GM21723 (cell line): Measurements from ENCODE around the gene TPST2.

Experiments used
- ATAC-seq: cut with Tn5 transposase; IDR thresholded peaks from one replicate; pipeline ENCODE4 v1.9.1; 2021; ENCODE audit warnings: mild to moderate bottlenecking, moderate library complexity; ENCODE audit not compliant: unreplicated experiment

TPST2 gene

DNA sequence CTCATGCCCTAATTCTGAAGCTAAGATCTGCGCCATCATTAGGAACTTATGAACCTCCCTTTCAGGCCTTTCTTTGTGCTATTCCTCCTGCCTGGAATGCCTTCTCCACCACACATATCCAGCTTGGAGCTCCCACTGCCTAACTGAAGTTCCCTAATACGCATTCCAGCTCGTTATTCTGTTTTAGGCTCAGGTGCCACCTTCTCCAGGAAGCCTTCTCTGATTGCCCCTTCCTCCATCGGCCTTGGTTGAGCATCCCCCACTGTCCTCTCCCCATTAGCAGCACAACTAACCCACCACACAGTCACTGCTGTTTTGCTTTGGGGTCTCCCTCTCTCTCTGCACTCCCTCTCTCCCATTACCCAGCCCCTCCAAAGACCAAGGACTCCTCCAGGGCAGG lies 22.7 kb upstream of the TPST2 start:
- ATAC-seq = no peak

DNA sequence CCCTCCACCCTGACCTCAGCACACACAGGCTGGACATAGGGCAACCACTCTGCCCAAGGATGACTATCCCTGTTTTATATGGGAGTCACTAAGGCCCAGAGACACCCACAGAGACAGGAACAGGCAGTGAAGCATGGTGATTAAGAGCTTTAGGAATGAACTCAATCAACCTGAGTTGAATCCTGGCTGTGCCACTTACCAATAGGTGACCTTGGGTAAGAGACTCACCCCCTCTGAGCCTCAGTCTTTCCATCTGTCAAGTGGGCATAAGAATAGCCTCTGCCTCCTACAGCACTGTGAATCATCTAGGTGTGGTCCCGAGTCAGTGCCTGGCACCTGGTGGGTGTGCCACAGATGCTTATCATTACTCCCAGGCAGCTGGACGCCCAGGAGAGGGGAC lies 21.1 kb upstream of the TPST2 start:
- ATAC-seq = no peak

DNA sequence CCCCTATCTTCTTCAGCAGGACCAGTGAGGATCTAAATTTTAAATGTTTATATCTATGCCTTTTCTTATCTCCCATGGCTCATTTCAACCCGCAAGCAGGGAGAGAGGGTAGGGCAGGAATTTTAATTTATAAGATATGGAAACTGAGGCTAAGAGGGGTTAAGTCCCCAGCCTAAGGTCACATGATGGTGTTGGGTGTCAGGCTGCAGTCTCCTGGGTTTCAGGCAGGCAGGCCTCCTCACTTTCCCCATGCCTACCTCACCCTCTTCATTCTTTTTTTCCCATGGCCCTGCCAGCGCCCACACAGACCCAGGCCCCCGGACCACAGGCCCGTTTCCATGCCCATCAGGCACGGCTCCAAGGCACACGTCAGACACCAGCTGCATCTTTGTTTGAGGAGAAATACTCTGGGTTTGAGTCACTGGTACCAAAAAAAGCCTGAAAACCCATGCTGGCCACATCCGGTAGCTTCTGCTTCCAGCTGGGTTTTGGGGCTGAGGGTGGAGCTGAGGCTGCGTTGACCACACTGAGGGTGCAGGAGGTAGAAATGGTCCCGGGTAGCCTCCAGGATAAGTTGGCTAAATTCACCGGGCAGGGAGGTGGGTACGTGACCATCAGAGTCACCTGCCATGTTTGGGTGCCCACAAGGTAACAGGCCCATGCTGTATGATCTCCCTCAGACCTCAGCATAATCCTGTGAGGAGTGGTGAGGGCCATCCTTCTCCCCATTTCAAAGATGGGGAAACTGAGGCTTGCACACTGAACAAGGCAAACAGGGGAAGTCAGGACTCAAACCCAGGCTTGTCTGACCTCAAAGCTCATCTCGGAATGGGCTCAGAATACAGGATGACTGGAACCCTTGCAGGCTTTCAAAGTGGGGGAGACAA lies 20.4 kb upstream of the TPST2 start:
- ATAC-seq = peak; percentile 80

DNA sequence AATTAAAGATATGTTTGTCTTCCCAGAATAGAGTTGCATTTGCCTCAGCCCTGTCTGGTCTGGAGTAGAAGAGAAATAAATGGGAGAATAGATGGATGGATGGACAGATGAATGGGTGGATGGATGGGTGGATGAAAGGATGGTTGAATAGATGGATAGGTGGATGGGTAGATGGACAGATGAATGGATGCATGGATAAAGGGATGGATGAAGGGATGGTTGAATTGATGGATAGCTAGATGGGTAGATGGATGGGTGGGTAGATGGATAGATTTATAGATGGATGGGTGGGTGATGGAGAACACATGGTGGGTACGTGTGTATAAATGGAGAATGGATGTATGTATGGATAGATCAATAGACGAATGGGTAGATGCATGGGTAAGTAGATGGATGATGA lies 19.4 kb upstream of the TPST2 start:
- no peak for ATAC-seq

DNA sequence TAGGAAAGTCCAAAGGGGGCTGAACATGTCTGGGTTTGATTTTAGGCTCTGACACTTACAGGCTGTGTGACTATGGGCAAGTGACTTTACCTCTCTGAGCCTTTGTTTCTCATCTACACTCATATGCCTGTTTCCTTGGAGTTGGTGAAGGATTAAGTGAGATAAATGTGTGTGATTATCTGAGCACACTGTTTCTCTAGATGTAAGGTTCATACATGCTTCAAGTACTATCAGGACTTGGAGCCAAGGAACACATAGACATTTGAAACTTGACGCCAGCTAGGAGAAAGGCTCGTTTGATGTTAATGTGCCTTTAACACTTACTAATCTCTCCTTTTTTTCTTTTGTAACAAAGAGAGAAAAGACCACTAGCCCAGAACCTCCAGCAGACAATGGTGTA lies 18.2 kb upstream of the TPST2 start:
- no peak for ATAC-seq

DNA sequence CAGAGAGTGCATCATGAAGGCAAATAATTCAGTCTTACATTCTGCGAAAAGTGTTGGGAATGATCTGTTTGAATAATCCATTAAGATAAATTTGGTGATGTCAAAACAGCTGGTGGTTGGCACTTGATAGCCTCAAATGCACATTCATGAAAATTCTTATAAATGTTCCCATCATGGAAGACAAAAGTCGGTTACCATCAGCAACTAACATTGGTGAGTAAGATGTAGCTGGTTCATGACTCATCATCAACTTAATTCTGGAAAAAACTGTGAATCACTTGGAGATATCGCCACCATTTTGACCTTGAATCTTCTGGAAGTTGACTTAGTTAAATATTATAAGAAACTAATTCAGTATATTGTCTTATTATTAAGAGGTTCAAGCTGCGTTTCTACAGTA lies 16.7 kb upstream of the TPST2 start:
- no peak for ATAC-seq

DNA sequence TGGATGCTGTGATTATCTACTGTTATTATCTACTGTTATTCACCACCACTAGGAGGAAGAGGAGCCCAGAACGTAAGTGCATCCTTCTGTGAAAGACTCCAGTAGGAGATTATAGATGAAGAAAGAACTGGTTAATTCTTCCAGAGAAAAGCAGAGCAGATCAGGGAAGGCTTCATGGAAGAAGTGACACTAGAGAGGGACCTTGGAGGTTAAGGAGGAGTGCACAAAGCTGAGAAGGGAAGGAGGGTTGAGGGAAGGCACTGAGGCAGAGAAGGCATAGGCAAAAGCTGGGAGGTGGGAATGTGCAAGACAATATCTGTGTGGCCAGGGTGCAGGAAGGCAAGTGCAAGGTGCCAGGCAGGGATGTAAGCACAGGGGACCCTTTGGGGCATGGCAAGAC lies 14.4 kb upstream of the TPST2 start:
- no peak for ATAC-seq

DNA sequence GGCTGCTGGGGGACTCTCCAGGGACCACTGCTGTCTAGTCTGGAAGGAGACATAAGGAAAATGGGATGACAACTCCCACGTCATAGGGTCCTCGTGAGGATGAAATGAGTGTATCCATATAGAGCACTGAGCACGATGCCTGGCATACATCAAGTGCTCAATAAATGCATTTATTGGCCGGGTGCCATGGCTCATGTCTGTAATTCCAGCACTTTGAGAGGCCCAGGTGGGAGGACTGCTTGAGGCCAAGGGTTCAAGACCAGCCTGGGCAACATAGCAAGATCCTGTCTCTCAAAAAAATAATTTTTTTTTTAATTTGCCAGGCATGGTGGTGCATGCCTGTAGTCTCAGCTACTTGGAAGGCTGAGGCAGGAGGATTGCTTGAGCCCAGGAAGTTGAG lies 12.2 kb upstream of the TPST2 start:
- no peak for ATAC-seq

DNA sequence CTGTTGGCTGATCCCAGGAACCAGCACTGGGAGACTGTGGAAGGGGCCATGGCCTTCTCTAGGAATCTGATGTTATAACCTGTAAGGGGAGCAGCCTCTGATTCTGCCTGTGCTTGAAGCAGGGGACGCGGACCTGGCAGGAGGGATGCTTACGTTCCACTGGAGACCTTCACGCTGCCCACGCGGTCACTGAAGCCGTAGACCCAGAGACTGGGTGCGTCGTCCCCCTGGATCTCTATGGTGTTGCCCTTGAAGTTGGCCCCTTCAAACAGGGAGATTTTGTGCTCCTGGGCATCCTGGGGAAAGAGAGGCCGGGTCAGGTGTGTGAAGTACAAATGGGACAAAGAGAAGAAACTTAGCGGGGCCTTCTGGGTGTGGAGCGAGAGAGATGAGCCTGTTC lies 11.8 kb upstream of the TPST2 start:
- ATAC-seq = no peak

DNA sequence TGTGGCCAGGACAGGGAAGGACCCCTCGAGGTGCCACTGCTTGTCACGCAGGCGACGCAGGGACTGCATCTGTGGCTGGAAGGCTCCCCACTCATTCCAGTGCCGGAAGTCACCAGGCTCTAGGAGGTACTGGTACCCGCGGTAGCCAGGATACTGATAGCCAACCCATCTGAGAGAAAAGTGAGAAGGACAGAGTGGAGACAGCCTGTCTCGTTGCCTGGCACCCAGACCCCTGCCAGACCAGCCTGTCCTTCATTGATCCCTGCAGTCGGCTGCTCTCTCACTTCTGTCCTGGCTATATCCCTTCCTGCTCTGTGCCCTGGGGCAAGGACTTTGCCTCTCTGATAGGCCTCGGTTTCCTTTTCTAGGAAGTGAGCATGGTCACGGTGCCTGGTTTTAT lies 9.6 kb upstream of the TPST2 start:
- ATAC-seq = no peak

DNA sequence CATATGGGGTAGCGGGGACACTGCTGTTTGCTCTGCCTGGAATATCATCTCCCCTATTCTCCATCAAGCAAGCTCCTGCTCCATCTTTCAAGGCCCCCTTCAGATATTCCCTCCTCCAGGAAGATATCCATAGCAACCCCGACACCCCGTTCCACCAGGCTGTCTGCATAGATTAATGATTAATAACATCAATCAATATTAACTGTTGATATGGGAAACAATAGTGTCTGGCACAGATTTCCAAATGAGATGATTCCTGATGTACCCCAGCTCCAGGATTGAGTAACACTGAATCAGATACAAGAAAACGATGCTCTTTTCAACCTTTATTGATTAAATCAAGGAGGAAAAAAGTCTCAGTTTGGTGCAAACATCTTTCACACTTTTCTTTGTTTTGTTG lies 7.5 kb upstream of the TPST2 start:
- ATAC-seq = no peak

DNA sequence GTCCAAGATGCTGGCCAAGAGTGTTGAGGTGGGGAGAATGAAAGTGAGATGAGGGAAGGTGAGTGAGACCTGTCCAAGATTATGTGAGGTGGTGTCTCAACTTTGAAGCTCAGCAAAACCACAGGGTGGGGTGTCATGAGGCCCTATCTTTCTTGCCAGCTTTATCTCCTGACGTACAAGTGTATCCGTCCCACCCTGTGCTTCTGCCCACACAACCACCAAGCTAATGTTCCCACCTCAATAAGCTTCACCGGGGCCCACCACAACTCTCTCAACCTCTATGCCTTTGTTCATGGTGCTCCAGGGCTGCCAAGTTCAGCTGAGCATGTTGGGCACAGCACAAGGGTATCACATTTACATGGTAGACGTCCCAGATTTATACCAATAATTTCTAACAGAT lies 7.1 kb upstream of the TPST2 start:
- no peak for ATAC-seq

DNA sequence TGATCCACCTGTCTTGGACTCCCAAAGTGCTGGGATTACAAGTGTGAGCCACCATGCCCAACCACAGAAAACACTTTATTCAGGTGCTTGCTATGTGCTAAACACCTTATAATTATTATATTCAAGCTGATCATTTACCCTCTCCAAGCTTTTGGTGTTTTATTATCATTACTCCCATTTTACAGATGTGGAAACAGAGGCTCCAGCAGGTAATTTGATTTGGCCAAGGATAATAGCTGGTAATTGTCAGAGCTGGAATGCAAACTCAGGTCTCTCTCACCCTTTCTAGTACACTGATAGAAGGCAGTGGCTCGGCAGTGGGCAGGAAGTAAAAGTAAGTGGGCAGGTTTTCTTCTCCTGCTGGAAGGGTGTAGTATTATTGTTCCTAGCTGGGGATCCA lies 3.8 kb upstream of the TPST2 start:
- ATAC-seq = no peak

DNA sequence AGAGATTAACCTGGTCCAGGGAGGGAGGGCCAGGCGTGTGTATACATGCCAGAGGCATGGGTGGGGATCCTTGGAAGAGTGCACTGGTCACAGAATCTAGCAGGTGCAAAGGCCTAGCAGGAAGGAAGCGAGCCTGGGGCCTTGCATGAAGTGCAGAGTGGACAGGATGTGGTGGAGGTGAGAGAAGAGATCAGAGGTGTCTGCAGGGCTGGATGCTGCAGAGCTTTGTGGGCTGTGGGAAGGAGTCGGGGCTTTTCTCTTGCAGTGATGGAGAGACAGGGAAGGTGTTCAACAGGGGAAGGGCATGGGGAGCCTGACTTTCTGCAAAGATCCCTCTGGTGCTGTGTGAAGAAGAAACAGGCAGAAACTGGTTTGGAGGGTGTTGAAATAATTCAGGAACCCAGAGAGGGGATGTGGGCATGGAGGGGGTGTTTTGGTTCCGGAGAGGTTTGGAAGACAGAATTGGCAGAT lies 2.5 kb upstream of the TPST2 start:
- ATAC-seq = peak; percentile 68

DNA sequence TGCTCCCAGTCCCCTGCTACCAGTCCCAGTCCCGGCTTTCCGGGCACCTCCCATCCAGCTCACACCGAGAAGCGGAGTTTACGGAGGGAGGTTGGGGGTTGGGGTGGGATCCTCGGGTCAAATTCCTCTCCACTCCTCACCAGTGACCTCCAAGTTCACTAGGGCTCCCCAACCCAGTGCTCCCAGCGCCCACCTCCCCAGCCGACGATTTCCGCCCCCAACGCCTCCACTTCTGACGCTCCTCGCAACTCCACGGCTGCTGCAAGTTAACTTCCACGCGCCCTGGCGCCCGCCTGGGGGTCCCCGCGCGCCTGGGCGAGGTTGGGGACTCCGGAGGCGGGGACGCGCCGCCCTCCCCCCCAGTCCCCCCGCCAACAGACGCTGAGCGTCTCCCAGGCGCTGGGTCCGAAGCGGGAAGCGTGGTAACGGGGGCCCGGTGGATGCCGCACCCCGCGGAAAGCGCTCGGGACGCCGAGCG lies 526 bp downstream of the TPST2 start:
- peak; percentile 17 for ATAC-seq

DNA sequence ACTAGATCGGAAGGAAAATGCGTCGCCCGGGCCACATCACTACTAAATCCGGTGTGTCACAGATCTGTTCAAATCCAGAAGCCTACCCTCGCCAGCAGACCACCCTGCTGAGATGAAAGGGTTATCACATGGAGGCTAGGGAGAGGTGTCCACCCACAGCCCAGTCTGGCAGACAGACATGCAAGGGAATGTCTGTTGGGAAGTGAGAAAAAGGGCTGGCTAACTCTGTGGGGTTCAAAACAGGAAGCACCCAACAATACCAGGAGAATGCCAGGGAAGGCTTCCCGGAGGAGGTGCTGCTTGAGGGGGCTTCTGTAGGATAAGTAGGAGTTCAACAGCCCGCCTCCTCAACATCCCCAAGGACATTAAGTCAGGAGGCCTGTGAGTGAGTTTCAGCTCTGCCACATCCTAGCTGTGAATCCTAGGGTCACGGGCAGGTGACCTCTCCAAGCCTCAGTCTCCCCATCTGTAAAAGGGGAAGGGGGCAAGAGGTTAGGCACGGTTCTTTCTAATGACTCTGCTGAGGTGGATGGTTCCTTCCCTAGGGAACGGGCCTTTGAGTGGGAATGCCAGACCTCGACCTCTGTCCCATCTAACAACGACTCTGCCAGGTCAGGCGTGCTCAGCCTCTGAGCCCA lies 1.1 kb downstream of the TPST2 start:
- no peak for ATAC-seq

DNA sequence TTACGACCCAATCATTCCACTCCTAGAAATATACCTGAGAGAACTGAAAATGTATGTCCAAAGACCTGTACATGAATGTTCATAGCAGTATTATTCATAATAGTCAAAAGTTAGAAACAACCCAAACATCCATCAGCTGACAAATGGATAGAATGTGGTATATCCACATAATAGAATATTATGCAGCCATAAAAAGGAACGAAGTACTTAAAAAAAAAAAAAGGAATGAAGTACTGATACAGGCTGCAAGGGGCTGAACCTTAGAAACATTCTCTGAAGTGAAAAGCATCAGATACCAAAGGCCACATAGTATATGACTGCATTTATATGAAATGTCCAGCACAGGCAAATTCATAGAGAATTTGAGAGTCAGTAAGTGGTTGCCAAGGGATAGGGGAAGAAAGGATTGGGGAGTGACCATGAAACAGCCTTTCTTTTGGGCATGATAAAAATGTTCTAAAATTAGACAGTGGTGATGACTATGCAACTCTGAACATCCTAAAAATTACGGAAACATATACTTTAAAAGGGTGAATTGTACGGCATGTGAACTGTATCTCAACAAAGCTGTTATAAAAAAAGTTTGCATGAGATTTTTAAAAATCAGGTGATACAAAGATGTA lies 1.8 kb downstream of the TPST2 start:
- no peak for ATAC-seq

DNA sequence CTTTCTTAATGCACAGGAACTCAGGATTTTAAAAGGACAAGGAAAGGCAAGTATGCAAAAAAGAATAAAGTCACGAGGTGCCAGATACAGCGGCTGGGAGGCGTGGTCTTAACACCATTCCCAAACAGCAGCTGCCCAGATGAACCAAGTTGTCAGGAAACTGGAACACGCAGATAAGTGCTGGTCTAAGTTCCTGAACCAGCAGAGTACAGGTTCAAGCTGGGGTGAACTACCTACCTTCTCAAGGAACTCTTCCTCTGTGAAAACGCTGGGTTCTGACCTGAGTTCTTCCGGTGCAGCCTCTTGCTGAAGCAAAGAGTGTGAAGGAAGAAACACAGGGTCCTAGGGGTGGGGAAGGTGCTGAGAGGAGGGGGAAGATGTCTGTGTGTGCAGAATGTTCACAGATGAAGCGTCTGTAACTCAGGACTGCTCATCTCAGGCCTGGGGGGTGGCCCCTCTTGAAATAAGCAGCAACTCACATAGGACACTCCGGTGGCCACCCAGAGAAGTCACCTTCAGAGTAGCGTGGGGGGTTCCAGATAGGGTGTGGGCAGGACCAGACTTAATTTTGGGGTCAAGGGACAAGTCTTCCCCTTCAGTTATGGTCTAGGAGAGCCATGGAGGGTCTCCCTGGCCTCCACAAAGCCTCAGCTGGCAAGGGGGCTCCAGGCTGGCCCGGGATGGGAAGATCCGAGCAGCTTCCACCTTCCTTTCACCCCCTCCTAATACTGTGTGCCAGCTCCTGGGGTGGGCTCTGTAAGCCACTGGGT lies 3.2 kb downstream of the TPST2 start:
- no peak for ATAC-seq

DNA sequence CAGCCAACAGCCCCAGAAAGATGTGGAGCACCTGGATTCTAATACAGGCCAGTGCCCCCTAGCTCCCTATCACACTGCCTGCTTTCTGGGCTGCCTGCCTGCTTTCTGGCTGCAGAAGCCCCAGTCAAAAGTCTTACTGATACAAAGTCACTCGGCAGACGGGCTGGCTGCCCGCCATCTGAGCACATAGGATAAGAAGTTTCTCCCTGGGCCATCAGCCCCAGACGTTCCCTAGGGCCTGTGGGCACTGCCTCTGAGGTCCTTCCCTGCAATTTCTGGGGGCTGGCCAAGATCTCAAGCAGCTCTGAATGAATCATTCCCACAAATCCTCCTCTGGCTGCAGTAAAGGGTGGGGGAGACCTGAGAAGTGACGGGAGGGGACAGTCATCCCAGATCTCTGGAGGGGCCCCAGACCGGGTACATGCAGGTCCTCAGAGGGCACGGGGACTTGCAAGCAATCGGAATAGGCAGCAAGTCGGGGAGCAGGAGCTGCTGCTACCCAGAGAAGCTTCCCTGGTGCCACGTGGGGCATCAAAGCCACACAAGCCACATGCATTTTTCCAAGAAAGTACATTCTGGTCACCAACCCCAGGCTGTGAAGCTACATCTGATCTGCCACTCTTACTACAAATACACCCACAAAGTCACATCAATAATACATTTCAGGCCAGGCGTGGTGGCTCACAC lies 4.7 kb downstream of the TPST2 start:
- ATAC-seq = no peak

DNA sequence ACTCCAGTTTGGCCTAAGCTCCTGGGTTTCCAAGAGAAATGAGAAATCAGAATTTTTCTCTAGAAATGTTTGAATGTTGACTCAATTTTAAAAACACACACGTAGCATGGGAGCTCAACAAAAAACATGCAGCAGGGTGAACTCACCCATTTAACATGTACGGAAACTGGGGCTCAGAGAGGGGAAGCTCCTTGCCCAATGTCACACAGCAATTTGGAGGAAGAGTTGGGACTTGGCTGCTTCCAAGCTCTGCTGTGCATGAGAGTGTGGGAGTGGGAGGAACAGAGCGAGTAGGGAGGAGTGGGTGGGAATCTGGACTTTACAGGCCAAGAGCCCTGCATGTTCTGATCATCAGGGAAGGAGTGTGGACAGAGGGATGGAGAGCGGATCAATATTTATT lies 5.9 kb downstream of the TPST2 start:
- no peak for ATAC-seq
